Loucy (cell line): Measurements from ENCODE around the gene EGFLAM.
"Not testable (repeated sequence)": the region's sequence is repeated elsewhere in the genome, so short reads cannot be mapped to it uniquely, and the experiment has no call there.

Experiments
- H2AFZ ChIP-seq: fragments of 200-600 bp; sonication (generic); 2 replicates; pipeline ENCODE4 v1.6.0; 2016; ENCODE audit warnings: antibody characterized with exemption, mild to moderate bottlenecking, low read length, moderate library complexity
- H3F3A ChIP-seq: fragments of 200-600 bp; 2 replicates; pipeline ENCODE4 v1.6.0; 2016; ENCODE audit warnings: antibody characterized with exemption, low read depth, mild to moderate bottlenecking
- H3K27me3 ChIP-seq: fragments of 200-600 bp; sonication (generic); 2 replicates; pipeline ENCODE4 v1.6.1; 2014; ENCODE audit warnings: low read length, mild to moderate bottlenecking; ENCODE audit not compliant: insufficient read depth, poor library complexity, severe bottlenecking
- H3K36me3 ChIP-seq: fragments of 200-600 bp; sonication (generic); 2 replicates; pipeline ENCODE4 v1.6.1; 2016; ENCODE audit warnings: low read length; ENCODE audit not compliant: insufficient read depth
- H3K4me1 ChIP-seq: fragments of 200-600 bp; sonication (generic); 2 replicates; pipeline ENCODE4 v1.5.1; 2014; ENCODE audit warnings: low read length, mild to moderate bottlenecking; ENCODE audit not compliant: insufficient read depth, poor library complexity, severe bottlenecking
- H3K4me2 ChIP-seq: fragments of 200-600 bp; sonication (generic); 2 replicates; pipeline ENCODE4 v1.6.0; 2014; ENCODE audit warnings: antibody characterized with exemption, low read length, low read depth, mild to moderate bottlenecking; ENCODE audit not compliant: poor library complexity, severe bottlenecking
- H3K4me3 ChIP-seq: fragments of 200-600 bp; sonication (generic); 2 replicates; pipeline ENCODE4 v1.5.1; 2014; ENCODE audit warnings: low read length, mild to moderate bottlenecking, mixed read lengths; ENCODE audit not compliant: poor library complexity, severe bottlenecking
- H3K79me2 ChIP-seq: fragments of 200-600 bp; sonication (generic); 2 replicates; pipeline ENCODE4 v1.6.1; 2014; ENCODE audit warnings: low read length; ENCODE audit not compliant: insufficient read depth
- H3K9ac ChIP-seq: fragments of 200-600 bp; sonication (generic); 2 replicates; pipeline ENCODE4 v1.6.0; 2014; ENCODE audit warnings: mild to moderate bottlenecking, low read depth, low read length, moderate library complexity; ENCODE audit not compliant: poor library complexity, severe bottlenecking
- H3K9me2 ChIP-seq: fragments of 200-600 bp; sonication (generic); replicated peaks from 2 replicates; pipeline ENCODE4 v1.6.1; 2016; ENCODE audit warnings: low read depth, low read length, mixed read lengths
- H3K9me3 ChIP-seq: fragments of 200-600 bp; sonication (generic); 2 replicates; pipeline ENCODE4 v1.6.1; 2014; ENCODE audit warnings: mild to moderate bottlenecking, antibody characterized with exemption, low read length, low read depth; ENCODE audit not compliant: insufficient read depth
- H4K20me1 ChIP-seq: fragments of 200-600 bp; sonication (generic); 2 replicates; pipeline ENCODE4 v1.6.0; 2014; ENCODE audit warnings: antibody characterized with exemption, low read length, mild to moderate bottlenecking; ENCODE audit not compliant: insufficient read depth, poor library complexity, severe bottlenecking
- EZH2phosphoT487 ChIP-seq: fragments of 200-600 bp; IDR thresholded peaks from 2 replicates; pipeline ENCODE4 v1.6.1; 2018; ENCODE audit warnings: antibody characterized with exemption, mild to moderate bottlenecking, moderate library complexity, borderline replicate concordance
- TF ChIP-seq, protein P1 (sequence below): fragments of 200-600 bp; sonication (generic); conservative IDR thresholded peaks from 2 replicates; pipeline ENCODE4 v1.5.1; 2014; ENCODE audit warnings: mild to moderate bottlenecking, antibody characterized with exemption, low read length

Gene EGFLAM

DNA sequence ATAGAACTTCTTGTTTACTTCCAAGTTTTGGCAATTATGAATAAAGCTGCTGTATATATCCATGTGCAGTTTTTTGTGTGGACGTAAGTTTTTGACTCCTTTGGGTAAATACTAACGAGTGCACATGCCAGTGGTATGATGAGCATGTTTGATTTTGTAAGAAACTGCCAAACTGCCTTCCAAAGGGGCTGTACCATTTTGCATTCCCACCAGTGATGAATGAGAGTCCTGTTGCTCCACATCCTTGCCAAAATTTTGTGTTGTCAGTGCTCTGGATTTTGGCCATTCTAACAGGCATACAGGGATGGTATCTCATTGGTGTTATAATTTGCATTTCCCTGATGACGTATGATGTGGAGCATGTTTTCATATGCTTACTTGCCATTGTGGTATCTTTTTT is 73.5 kb downstream of the EGFLAM start:
- H3K9me3 ChIP-seq = no peaks in the 10 kb centered on the region
- H3K36me3 ChIP-seq = no peaks in the 10 kb centered on the region
- no peaks in the 10 kb centered on the region for H4K20me1 ChIP-seq
- H3K79me2 ChIP-seq = no peaks in the 10 kb centered on the region
- no peak overlapping the region for H3K9ac ChIP-seq
- no peak overlapping the region for H3K4me3 ChIP-seq
- no peak overlapping the region for H3K4me2 ChIP-seq
- H3K27me3 ChIP-seq = no peaks in the 10 kb centered on the region
- H3F3A ChIP-seq = no peaks in the 10 kb centered on the region
- H3K9me2 ChIP-seq = no peaks in the 10 kb centered on the region
- H3K4me1 ChIP-seq = no peaks in the 10 kb centered on the region
- no peak for TF ChIP-seq EZH2phosphoT487
- TF ChIP-seq, protein P1, sequence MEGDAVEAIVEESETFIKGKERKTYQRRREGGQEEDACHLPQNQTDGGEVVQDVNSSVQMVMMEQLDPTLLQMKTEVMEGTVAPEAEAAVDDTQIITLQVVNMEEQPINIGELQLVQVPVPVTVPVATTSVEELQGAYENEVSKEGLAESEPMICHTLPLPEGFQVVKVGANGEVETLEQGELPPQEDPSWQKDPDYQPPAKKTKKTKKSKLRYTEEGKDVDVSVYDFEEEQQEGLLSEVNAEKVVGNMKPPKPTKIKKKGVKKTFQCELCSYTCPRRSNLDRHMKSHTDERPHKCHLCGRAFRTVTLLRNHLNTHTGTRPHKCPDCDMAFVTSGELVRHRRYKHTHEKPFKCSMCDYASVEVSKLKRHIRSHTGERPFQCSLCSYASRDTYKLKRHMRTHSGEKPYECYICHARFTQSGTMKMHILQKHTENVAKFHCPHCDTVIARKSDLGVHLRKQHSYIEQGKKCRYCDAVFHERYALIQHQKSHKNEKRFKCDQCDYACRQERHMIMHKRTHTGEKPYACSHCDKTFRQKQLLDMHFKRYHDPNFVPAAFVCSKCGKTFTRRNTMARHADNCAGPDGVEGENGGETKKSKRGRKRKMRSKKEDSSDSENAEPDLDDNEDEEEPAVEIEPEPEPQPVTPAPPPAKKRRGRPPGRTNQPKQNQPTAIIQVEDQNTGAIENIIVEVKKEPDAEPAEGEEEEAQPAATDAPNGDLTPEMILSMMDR = no peak
- no peak overlapping the region for H2AFZ ChIP-seq

DNA sequence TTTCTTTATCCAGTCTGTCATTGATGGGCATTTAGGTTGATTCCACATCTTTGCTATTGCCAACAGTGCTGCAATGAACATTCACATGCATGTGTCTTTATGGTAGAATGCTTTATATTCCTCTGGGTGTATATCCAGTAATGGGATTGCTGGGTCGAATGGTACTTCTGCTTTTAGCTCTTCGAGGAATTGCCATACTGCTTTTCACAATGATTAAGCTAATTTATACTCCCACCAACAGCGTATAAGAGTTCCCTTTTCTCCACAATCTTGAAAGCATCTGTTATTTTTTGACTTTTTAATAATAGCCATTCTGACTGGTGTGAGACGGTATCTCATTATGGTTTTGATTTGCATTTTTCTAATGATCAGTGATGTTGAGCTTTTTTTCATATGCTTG is 74.8 kb downstream of the EGFLAM start:
- H3F3A ChIP-seq, H3K4me3 ChIP-seq, H3K9me3 ChIP-seq: not testable (repeated sequence)

DNA sequence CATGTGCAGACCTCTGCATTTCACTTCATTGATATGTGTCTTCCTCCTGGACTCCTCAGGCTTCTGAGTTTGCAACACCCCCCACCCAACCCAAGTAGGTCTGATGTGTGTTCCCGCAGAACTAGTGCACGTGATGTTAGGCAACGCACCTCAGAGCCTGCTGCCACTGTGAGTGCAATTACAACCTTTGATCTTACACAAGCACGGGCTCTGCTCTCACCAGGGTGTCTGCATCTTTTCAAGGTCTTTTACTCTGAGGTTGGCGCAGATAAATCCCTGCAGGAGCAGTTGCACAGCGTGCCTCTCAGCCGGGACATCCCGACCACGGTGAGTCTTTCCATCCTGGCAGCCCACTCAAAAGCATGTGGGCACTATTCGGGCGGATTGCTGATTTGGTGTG is 80.1 kb downstream of the EGFLAM start:
- TF ChIP-seq, protein P1 = no peak
- TF ChIP-seq EZH2phosphoT487 = no peak

More for the DNA sequence above, 74.8 kb downstream of the EGFLAM start:
- H3K36me3 ChIP-seq, H3K4me2 ChIP-seq, H3K27me3 ChIP-seq, H3K9me2 ChIP-seq, H3K4me1 ChIP-seq, H4K20me1 ChIP-seq, H3K9ac ChIP-seq, H2AFZ ChIP-seq, H3K79me2 ChIP-seq: not testable (repeated sequence)

DNA sequence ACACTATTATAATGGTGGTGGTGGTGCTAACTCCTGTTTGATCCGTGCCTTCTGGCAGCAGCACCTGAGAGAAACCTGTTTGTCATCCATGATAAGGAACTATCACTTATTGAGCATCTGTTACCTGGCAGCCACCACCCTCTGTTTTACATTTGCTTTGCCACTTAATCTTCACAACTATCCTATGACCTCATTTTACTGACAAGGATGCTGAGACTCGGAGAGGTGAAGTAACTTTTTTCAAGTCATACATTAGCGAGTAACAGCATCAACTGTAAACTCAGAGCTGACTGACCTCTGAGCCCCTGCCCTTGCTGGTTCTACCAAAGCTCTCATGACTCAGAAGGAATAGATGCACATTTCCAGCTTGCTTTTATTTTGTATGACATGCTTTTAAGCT is 81.1 kb downstream of the EGFLAM start:
- H2AFZ ChIP-seq = no peak overlapping the region
- H3K4me3 ChIP-seq = no peak overlapping the region
- no peaks in the 10 kb centered on the region for H4K20me1 ChIP-seq
- no peaks in the 10 kb centered on the region for H3F3A ChIP-seq
- no peaks in the 10 kb centered on the region for H3K4me1 ChIP-seq
- no peaks in the 10 kb centered on the region for H3K9me3 ChIP-seq
- no peak overlapping the region for H3K4me2 ChIP-seq
- H3K9me2 ChIP-seq = no peaks in the 10 kb centered on the region
- TF ChIP-seq EZH2phosphoT487 = no peak
- TF ChIP-seq, protein P1 = no peak
- H3K36me3 ChIP-seq = no peaks in the 10 kb centered on the region
- no peaks in the 10 kb centered on the region for H3K79me2 ChIP-seq
- no peaks in the 10 kb centered on the region for H3K27me3 ChIP-seq
- H3K9ac ChIP-seq = no peak overlapping the region

More for the DNA sequence above, 80.1 kb downstream of the EGFLAM start:
- Histone ChIP-seq H3K9ac (no peak overlapping the region), H3K9me3 (no peaks in the 10 kb centered on the region), H3K4me1 (no peaks in the 10 kb centered on the region), H3K4me3 (no peak overlapping the region), H3K36me3 (no peaks in the 10 kb centered on the region), H2AFZ (no peak overlapping the region), H4K20me1 (no peaks in the 10 kb centered on the region), H3K4me2 (no peak overlapping the region), H3K9me2 (no peaks in the 10 kb centered on the region), H3K79me2 (no peaks in the 10 kb centered on the region), H3K27me3 (no peaks in the 10 kb centered on the region), H3F3A (no peaks in the 10 kb centered on the region)
